Measurements from ENCODE around the gene SLFN12. TPM values are rescaled to one million over a fixed set of nuclear protein-coding genes. Genes with fewer than 3 reads are reported as not detected.
"Not testable (repeated sequence)": the region's sequence is repeated elsewhere in the genome, so short reads cannot be mapped to it uniquely, and the experiment has no call there.

SLFN12 gene
- total RNA-seq = 10 to 100 TPM in 1 of 8 experiments, 1 to 10 TPM in 2, under 1 TPM in 4, not detected in 1; 0.05 to 11.6 (median 0.72) TPM

- 0 to 66% (median 42%) methylated on average over 1 to 19 of the region's 22 CpGs for WGBS, 10 experiments
- H3K4me1 ChIP-seq (replicated peaks in 1 of 2) = peaks cover 0 to 10% of the 10 kb centered on the region in 2 donors
- peak within 1 kb of the TSS in 4 of 5 donors; percentile 6 to 43 (median 32) for H3K4me3 ChIP-seq
- in situ Hi-C loops (cut with MboI; ENCODE audit: low pct_unique_long_range_greater_than_20kb in 2 of 9, low sequenced_read_pairs in 9 of 9, unreplicated experiment in 9 of 9) = no loop called here
- peak within 1 kb of the TSS in 1 of 2 donors; percentile 27 for H3K27ac ChIP-seq
- peak in 6 of 8 experiments; percentile 57 to 80 (median 69) for ATAC-seq (replicated peaks in 6 of 8)
Measured at GRCh38 chr17:35432176-35433074, at the start of gene SLFN12. Gene SLFN12 (minus strand): TSS chr17:35432500. CDS start chr17:35423028, 9,472 bp downstream.

- 5 to 65% (median 30%) methylated on average over 1 to 5 of the region's 5 CpGs for WGBS, 10 experiments
- Histone ChIP-seq H3K4me3 (no peak overlapping the region), H3K4me1 (replicated peaks in 1 of 2) (no peaks in the 10 kb centered on the region), H3K27ac (no peak overlapping the region)
- ATAC-seq (replicated peaks in 6 of 8) = no peak
- in situ Hi-C loops (cut with MboI; ENCODE audit: low pct_unique_long_range_greater_than_20kb in 2 of 9, low sequenced_read_pairs in 9 of 9, unreplicated experiment in 9 of 9) = no loop called here
Measured at GRCh38 chr17:35479271-35479670, 47.0 kb upstream of the SLFN12 start.

- H3K4me3 ChIP-seq = no peak overlapping the region
- in situ Hi-C loops (cut with MboI; ENCODE audit: low pct_unique_long_range_greater_than_20kb in 2 of 9, low sequenced_read_pairs in 9 of 9, unreplicated experiment in 9 of 9) = no loop called here
- no peaks in the 10 kb centered on the region for H3K4me1 ChIP-seq (replicated peaks in 1 of 2)
- no peak overlapping the region for H3K27ac ChIP-seq
- ATAC-seq (replicated peaks in 6 of 8) = no peak
- WGBS, 10 experiments = 3 to 80% (median 44%) methylated on average over 1 to 5 of the region's 5 CpGs
Measured at GRCh38 chr17:35477248-35477647, 44.9 kb upstream of the SLFN12 start.

GRCh38 chr17:35476283-35476820 is 44.1 kb upstream of the SLFN12 start:
- in situ Hi-C loops (cut with MboI; ENCODE audit: low pct_unique_long_range_greater_than_20kb in 2 of 9, low sequenced_read_pairs in 9 of 9, unreplicated experiment in 9 of 9) = no loop called here
- whole genome bisulfite sequencing, 10 experiments = 13 to 100% (median 57%) methylated on average over 1 to 2 of the region's 2 CpGs; no CpG with 5 or more reads in 3 of the 10 experiments
- H3K4me1 ChIP-seq (replicated peaks in 1 of 2) = no peaks in the 10 kb centered on the region
- no peak for ATAC-seq (replicated peaks in 6 of 8)
- no peak overlapping the region for H3K27ac ChIP-seq
- no peak overlapping the region for H3K4me3 ChIP-seq

- WGBS, 10 experiments = 22 to 80% (median 58%) methylated on average over 1 to 4 of the region's 4 CpGs; no CpG with 5 or more reads in 5 of the 10 experiments
Measured at GRCh38 chr17:35468475-35468874, 36.2 kb upstream of the SLFN12 start.

GRCh38 chr17:35467824-35468223 is 35.5 kb upstream of the SLFN12 start:
- in situ Hi-C loops (cut with MboI; ENCODE audit: low pct_unique_long_range_greater_than_20kb in 2 of 9, low sequenced_read_pairs in 9 of 9, unreplicated experiment in 9 of 9) = no loop called here
- 54 to 83% (median 67%) methylated on average over 2 to 4 of the region's 4 CpGs; no CpG with 5 or more reads in 4 of the 10 experiments for WGBS, 10 experiments

More at GRCh38 chr17:35468475-35468874, 36.2 kb upstream of the SLFN12 start:
- in situ Hi-C loops (cut with MboI; ENCODE audit: low pct_unique_long_range_greater_than_20kb in 2 of 9, low sequenced_read_pairs in 9 of 9, unreplicated experiment in 9 of 9) = no loop called here
- Histone ChIP-seq H3K27ac (no peak overlapping the region), H3K4me3 (no peak overlapping the region), H3K4me1 (replicated peaks in 1 of 2) (no peaks in the 10 kb centered on the region)
- ATAC-seq (replicated peaks in 6 of 8) = no peak

GRCh38 chr17:35460354-35460851 is 28.1 kb upstream of the SLFN12 start:
- no peak overlapping the region for H3K27ac ChIP-seq
- in situ Hi-C loops (cut with MboI; ENCODE audit: low pct_unique_long_range_greater_than_20kb in 2 of 9, low sequenced_read_pairs in 9 of 9, unreplicated experiment in 9 of 9) = no loop called here
- no peaks in the 10 kb centered on the region for H3K4me1 ChIP-seq (replicated peaks in 1 of 2)
- peak in 5 of 8 experiments; percentile 11 to 64 (median 48) for ATAC-seq (replicated peaks in 6 of 8)
- WGBS, 10 experiments = 0 to 20% (median 11%) methylated on average over 3 to 10 of the region's 44 CpGs; no CpG with 5 or more reads in 6 of the 10 experiments
- H3K4me3 ChIP-seq = peak overlapping the region in 1 of 5 donors; percentile 15

More at GRCh38 chr17:35467824-35468223, 35.5 kb upstream of the SLFN12 start:
- Histone ChIP-seq H3K27ac (no peak overlapping the region), H3K4me3 (no peak overlapping the region), H3K4me1 (replicated peaks in 1 of 2) (no peaks in the 10 kb centered on the region)
- no peak for ATAC-seq (replicated peaks in 6 of 8)

GRCh38 chr17:35454035-35454434 is 21.7 kb upstream of the SLFN12 start:
- H3K27ac ChIP-seq; H3K4me3 ChIP-seq; H3K4me1 ChIP-seq (replicated peaks in 1 of 2); ATAC-seq (replicated peaks in 6 of 8); in situ Hi-C loops (cut with MboI; ENCODE audit: low pct_unique_long_range_greater_than_20kb in 2 of 9, low sequenced_read_pairs in 9 of 9, unreplicated experiment in 9 of 9): not testable (repeated sequence)
- WGBS, 10 experiments = 16 to 100% (median 85%) methylated on average over 1 to 4 of the region's 5 CpGs; no CpG with 5 or more reads in 3 of the 10 experiments

- WGBS, 10 experiments = 0 to 50% (median 27%) methylated on average over 1 of the region's 1 CpG; no CpG with 5 or more reads in 4 of the 10 experiments
Measured at GRCh38 chr17:35453171-35453570, 20.9 kb upstream of the SLFN12 start.

GRCh38 chr17:35449371-35449931 is 17.2 kb upstream of the SLFN12 start:
- Histone ChIP-seq H3K4me3 (peak overlapping the region in 3 of 5 donors; percentile 13 to 25 (median 15)), H3K27ac (no peak overlapping the region), H3K4me1 (replicated peaks in 1 of 2) (peaks cover 0 to 6% of the 10 kb centered on the region in 2 donors)
- peak in 4 of 8 experiments; percentile 32 to 57 (median 52) for ATAC-seq (replicated peaks in 6 of 8)
- WGBS, 10 experiments = 7 to 50% (median 32%) methylated on average over 1 to 7 of the region's 36 CpGs; no CpG with 5 or more reads in 3 of the 10 experiments
- in situ Hi-C loops (cut with MboI; ENCODE audit: low pct_unique_long_range_greater_than_20kb in 2 of 9, low sequenced_read_pairs in 9 of 9, unreplicated experiment in 9 of 9) = no loop called here

More at GRCh38 chr17:35453171-35453570, 20.9 kb upstream of the SLFN12 start:
- Histone ChIP-seq H3K4me3 (no peak overlapping the region), H3K27ac (no peak overlapping the region), H3K4me1 (replicated peaks in 1 of 2) (no peaks in the 10 kb centered on the region)
- no peak for ATAC-seq (replicated peaks in 6 of 8)
- in situ Hi-C loops (cut with MboI; ENCODE audit: low pct_unique_long_range_greater_than_20kb in 2 of 9, low sequenced_read_pairs in 9 of 9, unreplicated experiment in 9 of 9) = no loop called here

- 12 to 50% (median 20%) methylated on average over 1 to 7 of the region's 16 CpGs; no CpG with 5 or more reads in 7 of the 10 experiments for WGBS, 10 experiments
- peak in 2 of 8 experiments; percentile 10 to 22 for ATAC-seq (replicated peaks in 6 of 8)
- H3K4me1 ChIP-seq (replicated peaks in 1 of 2) = peaks cover 0 to 6% of the 10 kb centered on the region in 2 donors
- in situ Hi-C loops (cut with MboI; ENCODE audit: low pct_unique_long_range_greater_than_20kb in 2 of 9, low sequenced_read_pairs in 9 of 9, unreplicated experiment in 9 of 9) = no loop called here
- no peak overlapping the region for H3K27ac ChIP-seq
- peak overlapping the region in 2 of 5 donors; percentile 35 to 43 for H3K4me3 ChIP-seq
Measured at GRCh38 chr17:35448899-35449227, 16.6 kb upstream of the SLFN12 start.

- peak in 7 of 8 experiments; percentile 49 to 86 (median 81) for ATAC-seq (replicated peaks in 6 of 8)
- in situ Hi-C loops (cut with MboI; ENCODE audit: low pct_unique_long_range_greater_than_20kb in 2 of 9, low sequenced_read_pairs in 9 of 9, unreplicated experiment in 9 of 9) = no loop called here
- Histone ChIP-seq H3K4me1 (replicated peaks in 1 of 2) (peaks cover 0 to 6% of the 10 kb centered on the region in 2 donors), H3K27ac (no peak within 1 kb of the TSS), H3K4me3 (peak within 1 kb of the TSS; percentile 20 to 43 (median 27))
- WGBS, 10 experiments = 0 to 20% (median 14%) methylated on average over 1 to 8 of the region's 44 CpGs; no CpG with 5 or more reads in 5 of the 10 experiments
Measured at GRCh38 chr17:35448214-35448898, 16.1 kb upstream of the SLFN12 start, which contains the start of gene SLFN13. Gene SLFN13 (minus strand): TSS chr17:35448766. CDS start chr17:35445680, 3,086 bp downstream.
